GM19238 (cell line): ENCODE data around the gene DDX51.

Experiments used
- DNase-seq: peaks from one replicate; pipeline ENCODE4 v3.0.0; 2011; ENCODE audit warnings: low spot score; ENCODE audit not compliant: insufficient read length

The DDX51 gene

GRCh38 chr12:132167611-132168310 lies 23.6 kb upstream of the DDX51 start:
- DNase-seq = no peak

- DNase-seq = no peak
These were observed 22.9 kb upstream of the DDX51 start for GRCh38 chr12:132166801-132167591.

- no peak for DNase-seq
These were observed 22.0 kb upstream of the DDX51 start for GRCh38 chr12:132166093-132166492.

- no peak for DNase-seq
These were observed 21.5 kb upstream of the DDX51 start for GRCh38 chr12:132165584-132165983.

GRCh38 chr12:132164426-132164825 lies 20.3 kb upstream of the DDX51 start:
- no peak for DNase-seq

GRCh38 chr12:132163911-132164288 lies 19.8 kb upstream of the DDX51 start:
- DNase-seq = no peak

GRCh38 chr12:132163041-132163910 lies 19.2 kb upstream of the DDX51 start:
- DNase-seq = no peak

- no peak for DNase-seq
These were observed 18.5 kb upstream of the DDX51 start for GRCh38 chr12:132162508-132163031.

GRCh38 chr12:132161796-132162507 lies 17.8 kb upstream of the DDX51 start:
- no peak for DNase-seq

GRCh38 chr12:132161036-132161781 lies 17.1 kb upstream of the DDX51 start:
- no peak for DNase-seq

- no peak for DNase-seq
These were observed 16.5 kb upstream of the DDX51 start for GRCh38 chr12:132160601-132161035.

- no peak for DNase-seq
These were observed 15.9 kb upstream of the DDX51 start for GRCh38 chr12:132160016-132160415.

GRCh38 chr12:132159555-132160003 lies 15.5 kb upstream of the DDX51 start:
- no peak for DNase-seq

GRCh38 chr12:132158677-132159554 lies 14.8 kb upstream of the DDX51 start:
- no peak for DNase-seq

- DNase-seq = no peak
These were observed 13.8 kb upstream of the DDX51 start for GRCh38 chr12:132157733-132158409.

GRCh38 chr12:132156573-132157325 lies 12.6 kb upstream of the DDX51 start:
- no peak for DNase-seq

GRCh38 chr12:132155771-132156572 lies 11.9 kb upstream of the DDX51 start:
- DNase-seq = no peak
